GM21576 (cell line): ENCODE data around the gene ADIPOQ.
"Not testable (repeated sequence)": the region's sequence is repeated elsewhere in the genome, so short reads cannot be mapped to it uniquely, and the experiment has no call there.

Experiments used
- ATAC-seq: cut with Tn5 transposase; IDR thresholded peaks from one replicate; pipeline ENCODE4 v1.9.1; 2021; ENCODE audit warnings: mild to moderate bottlenecking, moderate library complexity; ENCODE audit not compliant: unreplicated experiment

Gene ADIPOQ

DNA sequence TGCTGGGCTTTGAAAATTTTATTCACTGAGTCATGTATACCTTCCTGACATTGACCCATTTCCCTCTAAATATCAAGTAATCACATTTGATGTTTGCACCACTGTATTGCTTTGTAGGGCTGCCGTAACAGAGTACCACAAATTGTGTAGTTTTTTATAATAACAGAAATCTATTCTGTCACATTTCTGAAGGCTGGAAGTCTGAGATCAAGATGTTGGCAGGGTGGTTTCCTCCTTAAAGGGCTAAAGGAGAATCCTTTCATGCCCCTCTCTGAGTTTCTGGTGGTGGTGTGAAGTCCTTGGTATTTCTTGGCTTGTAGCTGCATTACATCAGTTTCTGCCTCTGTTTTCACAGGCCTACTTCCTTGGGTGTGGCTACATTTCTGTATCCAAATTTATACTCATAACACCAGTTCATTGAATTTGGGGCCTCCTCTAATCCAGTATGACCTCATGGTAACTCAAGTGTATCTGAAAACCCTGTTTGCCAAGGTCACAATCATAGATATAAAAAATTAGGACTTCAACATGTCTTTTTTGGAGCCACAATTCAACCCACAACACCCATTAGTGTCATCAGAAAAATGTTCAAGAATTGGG lies 58.7 kb downstream of the ADIPOQ start:
- ATAC-seq: no peak

DNA sequence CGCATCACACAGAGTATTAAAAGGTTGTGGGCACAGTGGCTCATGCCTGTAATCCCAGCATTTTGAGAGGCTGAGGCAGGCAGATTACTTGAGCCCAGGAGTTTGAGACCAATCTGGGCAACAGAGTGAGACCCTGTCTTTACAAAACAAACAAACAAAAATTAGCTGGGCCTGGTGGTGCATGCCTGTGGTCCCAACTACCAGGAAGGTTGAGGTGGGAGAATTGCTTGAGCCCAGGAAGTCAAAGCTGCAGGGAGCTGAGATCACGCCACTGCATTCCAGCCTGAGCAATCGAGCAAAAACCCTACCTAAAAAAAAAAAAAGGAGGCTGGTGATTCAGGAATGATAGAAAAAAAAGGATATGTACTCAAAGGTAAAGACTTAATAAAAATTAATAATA lies 59.6 kb downstream of the ADIPOQ start:
- ATAC-seq: no peak

- ATAC-seq: no peak
Observed at GRCh38 chr3:186902713-186903112, 60.2 kb downstream of the ADIPOQ start.

GRCh38 chr3:186903676-186904075 lies 61.2 kb downstream of the ADIPOQ start:
- ATAC-seq: not testable (repeated sequence)

GRCh38 chr3:186907075-186907474 lies 64.6 kb downstream of the ADIPOQ start:
- ATAC-seq: not testable (repeated sequence)
